Gastrocnemius medialis (tissue), 4 donors: ENCODE data around the gene ADAM17. TPM values are rescaled to one million over a fixed set of nuclear protein-coding genes. Genes with fewer than 3 reads are reported as not detected.
"Not testable (repeated sequence)": the region's sequence is repeated elsewhere in the genome, so short reads cannot be mapped to it uniquely, and the experiment has no call there.

Experiments
- ATAC-seq, 2 donors: fragments of 150-250 bp; one replicate each; pipeline ENCODE4 v1.9.1; 2016
- DNase-seq, 2 donors: peaks; one replicate each; pipeline ENCODE4 v3.0.0-alpha.2; 2019
- H3K27ac ChIP-seq, 4 donors: fragments of 200-600 bp; sonication (generic); 1 replicate in 1 of 4; 2 replicates in 3 of 4; pipeline ENCODE4 v1.5.1; 2016 to 2018; ENCODE audit warnings: mild to moderate bottlenecking in 2 of 4, moderate library complexity in 1 of 4
- H3K27me3 ChIP-seq, 3 donors: fragments of 200-600 bp; sonication (generic) in 2 of 3; 1 replicate in 1 of 3; 2 replicates in 2 of 3; pipeline versions ENCODE4 v1.5.1 to v1.6.0; 2016 to 2019; ENCODE audit warnings: mild to moderate bottlenecking in 1 of 3, moderate library complexity in 1 of 3
- H3K36me3 ChIP-seq, 2 donors: fragments of 200-600 bp; sonication (generic) in 1 of 2; one replicate each; pipeline ENCODE4 v1.5.1; 2017 to 2018
- H3K4me1 ChIP-seq, 2 donors: fragments of 200-600 bp; sonication (generic) in 1 of 2; one replicate each; pipeline ENCODE4 v1.5.1; 2016 to 2017; ENCODE audit warnings: mild to moderate bottlenecking in 2 of 2
- H3K4me3 ChIP-seq, 4 donors: fragments of 200-600 bp; sonication (generic) in 3 of 4; 1 replicate in 1 of 4; 2 replicates in 3 of 4; pipeline ENCODE4 v1.5.1; 2016 to 2019; ENCODE audit warnings: mild to moderate bottlenecking in 2 of 4
- H3K9me3 ChIP-seq, 3 donors: fragments of 200-600 bp; sonication (generic) in 2 of 3; 1 replicate in 1 of 3; 2 replicates in 2 of 3; pipeline ENCODE4 v1.5.1; 2016 to 2019
- POLR2A ChIP-seq, 2 donors: fragments of 450-650 bp; IDR thresholded peaks; one replicate each; pipeline ENCODE4 v1.6.1; 2017; ENCODE audit warnings: antibody characterized with exemption in 2 of 2, mild to moderate bottlenecking in 2 of 2, moderate library complexity in 2 of 2
- in situ Hi-C, 4 donors: fragments of 200-750 bp; cut with MboI; loops; one replicate each; pipeline versions ENCODE4 v1.15.0 to v1.8.0; 2017; ENCODE audit warnings: low sequenced_read_pairs in 4 of 4
- intact Hi-C: fragments of 100-400 bp; cut with DNase I; formaldehyde crosslinking; loops from one replicate; pipeline ENCODE4 v1.15.1; 2023; ENCODE audit warnings: low total_unique reads
- total RNA-seq, 4 donors: library from RNA; depleted of rRNA; stranded (reverse); fragments of >200 nt; gene quantifications; one replicate each; pipeline versions ENCODE4 v1.1.0 to v1.2.3, GENCODE V29; 2016
- TF ChIP-seq, protein P1 (sequence below), 5 experiments: fragments of 450-650 bp in 3 of 5; fragments of 200-600 bp in 2 of 5; sonication (generic) in 2 of 5; IDR thresholded peaks in 4 of 5; conservative IDR thresholded peaks in 1 of 5; 1 replicate in 4 of 5; 2 replicates in 1 of 5; pipeline ENCODE4 v1.5.1; 2016 to 2019; ENCODE audit warnings: antibody characterized with exemption in 5 of 5, mild to moderate bottlenecking in 3 of 5, moderate library complexity in 3 of 5

ADAM17 gene
- total RNA-seq, 4 donors from 2014 or later: 13.5 to 27.1 (median 22.0) TPM

DNA sequence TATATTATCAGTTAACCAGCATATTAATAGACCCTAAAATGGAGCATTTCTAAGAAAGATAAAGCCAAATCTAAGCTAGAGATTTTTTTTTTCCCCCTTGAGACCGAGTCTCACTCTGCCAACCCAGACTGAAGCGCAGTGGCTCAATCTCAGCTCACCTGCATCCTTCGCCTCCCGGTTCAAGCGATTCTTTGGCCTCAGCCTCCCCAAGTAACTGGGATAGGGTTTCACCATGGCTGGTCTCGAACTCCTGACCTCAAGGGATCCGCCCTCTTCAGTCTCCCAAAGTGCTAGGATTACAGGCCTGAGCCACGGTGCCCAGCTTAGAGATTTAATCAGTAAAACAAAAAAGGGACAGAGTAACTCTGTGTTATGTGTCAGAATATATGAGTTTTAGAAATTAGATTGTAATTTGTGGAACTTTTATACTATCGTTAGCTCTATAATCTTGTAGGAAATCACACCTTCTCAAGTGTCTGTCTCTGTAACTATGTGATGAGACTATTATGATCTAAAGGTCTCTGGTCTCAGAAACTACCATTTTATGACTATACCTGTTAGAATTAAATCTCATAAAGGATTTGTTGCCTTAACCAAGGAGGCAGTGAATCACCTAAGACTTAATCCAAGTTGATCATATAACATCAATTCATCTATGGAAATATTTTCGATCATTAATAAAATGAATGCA, 41.1 kb upstream of the ADAM17 start:
- Histone ChIP-seq H3K36me3 (peaks cover 0 to 12% of the 10 kb centered on the region in 2 donors), H3K4me3 (no peak overlapping the region), H3K27me3 (no peaks in the 10 kb centered on the region), H3K4me1 (peaks cover 25 to 39% of the 10 kb centered on the region in 2 donors), H3K9me3 (peaks cover 4 to 7% (median 6%) of the 10 kb centered on the region in 3 donors), H3K27ac (peak overlapping the region in 1 of 4 donors; percentile 23)
- in situ Hi-C loops (no loop called here), intact Hi-C loops (no loop called here)
- TF ChIP-seq POLR2A (IDR thresholded peaks at IDR 0.05): no peak
- TF ChIP-seq, protein P1, sequence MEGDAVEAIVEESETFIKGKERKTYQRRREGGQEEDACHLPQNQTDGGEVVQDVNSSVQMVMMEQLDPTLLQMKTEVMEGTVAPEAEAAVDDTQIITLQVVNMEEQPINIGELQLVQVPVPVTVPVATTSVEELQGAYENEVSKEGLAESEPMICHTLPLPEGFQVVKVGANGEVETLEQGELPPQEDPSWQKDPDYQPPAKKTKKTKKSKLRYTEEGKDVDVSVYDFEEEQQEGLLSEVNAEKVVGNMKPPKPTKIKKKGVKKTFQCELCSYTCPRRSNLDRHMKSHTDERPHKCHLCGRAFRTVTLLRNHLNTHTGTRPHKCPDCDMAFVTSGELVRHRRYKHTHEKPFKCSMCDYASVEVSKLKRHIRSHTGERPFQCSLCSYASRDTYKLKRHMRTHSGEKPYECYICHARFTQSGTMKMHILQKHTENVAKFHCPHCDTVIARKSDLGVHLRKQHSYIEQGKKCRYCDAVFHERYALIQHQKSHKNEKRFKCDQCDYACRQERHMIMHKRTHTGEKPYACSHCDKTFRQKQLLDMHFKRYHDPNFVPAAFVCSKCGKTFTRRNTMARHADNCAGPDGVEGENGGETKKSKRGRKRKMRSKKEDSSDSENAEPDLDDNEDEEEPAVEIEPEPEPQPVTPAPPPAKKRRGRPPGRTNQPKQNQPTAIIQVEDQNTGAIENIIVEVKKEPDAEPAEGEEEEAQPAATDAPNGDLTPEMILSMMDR (IDR thresholded peaks at IDR 0.05 in 4 of 5, conservative IDR thresholded peaks at IDR 0.05 in 1 of 5): no peak
- ATAC-seq (no peak), DNase-seq (no peak)

DNA sequence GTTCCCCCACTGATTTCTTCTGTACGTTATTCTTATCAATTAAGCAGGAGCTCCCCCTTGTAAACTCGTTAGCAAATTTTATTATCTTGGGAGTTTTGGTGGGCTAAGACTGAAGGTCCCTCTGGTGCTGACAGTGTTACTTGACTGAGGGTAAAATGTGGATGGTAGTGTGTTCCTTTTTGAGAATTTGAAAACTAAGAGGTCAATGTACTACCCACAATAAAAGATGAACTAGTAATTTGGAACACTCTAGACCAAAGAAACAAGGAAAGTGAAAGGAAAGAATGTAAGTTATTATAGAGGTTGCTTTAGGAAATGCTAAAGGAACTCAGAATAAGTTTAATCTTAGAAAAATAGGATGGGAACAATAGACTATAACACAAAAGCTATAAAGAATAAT, 40.1 kb upstream of the ADAM17 start:
- intact Hi-C loops: no loop called here
- TF ChIP-seq, protein P1 (IDR thresholded peaks at IDR 0.05 in 4 of 5, conservative IDR thresholded peaks at IDR 0.05 in 1 of 5): no peak
- no peak for TF ChIP-seq POLR2A (IDR thresholded peaks at IDR 0.05)
- Histone ChIP-seq H3K27me3 (no peaks in the 10 kb centered on the region), H3K27ac (peak overlapping the region; percentile 35 to 69 (median 55)), H3K9me3 (peaks cover 4 to 7% (median 6%) of the 10 kb centered on the region in 3 donors), H3K4me3 (no peak overlapping the region), H3K36me3 (peaks cover 0 to 22% of the 10 kb centered on the region in 2 donors), H3K4me1 (peaks cover 25 to 39% of the 10 kb centered on the region in 2 donors)
- in situ Hi-C loops: no loop called here
- DNase-seq (no peak), ATAC-seq (no peak)

DNA sequence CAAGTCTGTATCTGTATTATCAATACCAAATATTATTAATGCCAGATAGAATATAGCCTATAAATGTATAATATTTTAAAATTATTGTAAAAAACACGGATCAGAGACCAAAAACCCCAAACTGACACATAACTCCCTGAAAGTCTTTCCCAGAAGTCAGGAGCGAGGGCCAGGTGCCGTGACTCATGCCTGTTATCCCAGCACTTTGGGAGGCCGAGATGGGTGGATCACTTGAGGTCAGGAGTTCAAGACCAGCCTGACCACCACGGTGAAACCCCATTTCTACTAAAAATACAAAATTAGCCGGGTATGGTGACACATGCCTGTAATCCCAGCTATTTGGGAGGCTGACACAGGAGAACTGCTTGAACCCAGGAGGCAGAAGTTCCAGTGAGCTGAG, 39.6 kb upstream of the ADAM17 start:
- intact Hi-C loops, in situ Hi-C loops, H3K4me3 ChIP-seq, DNase-seq, H3K27me3 ChIP-seq, H3K9me3 ChIP-seq, ATAC-seq: not testable (repeated sequence)
- Histone ChIP-seq H3K36me3 (peaks cover 0 to 24% of the 10 kb centered on the region in 2 donors), H3K4me1 (peaks cover 25 to 39% of the 10 kb centered on the region in 2 donors), H3K27ac (peak overlapping the region; percentile 35 to 69 (median 55))

DNA sequence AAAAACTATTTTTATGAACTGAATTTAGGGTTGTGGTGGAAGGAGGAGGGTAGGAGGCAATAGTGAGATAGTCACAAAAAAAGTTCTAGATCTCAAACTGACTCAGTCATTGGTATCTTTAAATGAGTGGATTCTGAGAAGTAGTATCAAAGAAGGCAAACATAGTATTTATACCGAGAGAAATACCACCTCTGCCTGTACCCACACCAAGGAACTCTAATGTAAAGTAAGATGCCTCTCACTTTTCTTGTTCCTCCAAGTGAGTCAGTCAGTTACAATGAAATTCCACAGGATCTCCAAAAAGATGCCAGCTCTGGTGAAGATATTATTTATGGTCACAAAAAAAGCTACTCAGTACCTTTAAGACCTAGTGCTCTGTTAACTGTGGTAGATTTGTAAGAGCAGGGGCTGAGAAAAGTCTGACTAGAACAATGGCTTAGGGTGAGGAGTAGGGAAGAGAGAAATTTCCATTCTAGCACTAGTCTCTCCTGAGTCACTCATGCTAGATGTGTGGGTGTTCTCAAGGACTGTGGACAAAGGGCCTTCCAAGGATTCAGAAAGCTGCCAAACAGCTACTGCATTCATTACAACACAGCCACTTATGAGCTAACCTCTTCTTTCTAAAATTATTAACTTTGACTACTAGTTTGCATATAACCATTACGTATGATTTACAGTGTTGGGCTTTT, 38.9 kb upstream of the ADAM17 start:
- H3K4me1 ChIP-seq: peaks cover 25 to 39% of the 10 kb centered on the region in 2 donors
- intact Hi-C loops: no loop called here

More for the DNA sequence above, 38.9 kb upstream of the ADAM17 start:
- H3K4me3 ChIP-seq: no peak overlapping the region
- peak overlapping the region; percentile 35 to 69 (median 55) for H3K27ac ChIP-seq
- no peaks in the 10 kb centered on the region for H3K27me3 ChIP-seq
- peaks cover 0 to 4% (median 3%) of the 10 kb centered on the region in 3 donors for H3K9me3 ChIP-seq
- TF ChIP-seq, protein P1 (IDR thresholded peaks at IDR 0.05 in 4 of 5, conservative IDR thresholded peaks at IDR 0.05 in 1 of 5): no peak
- TF ChIP-seq POLR2A (IDR thresholded peaks at IDR 0.05): no peak
- H3K36me3 ChIP-seq: peaks cover 0 to 24% of the 10 kb centered on the region in 2 donors
- DNase-seq (peak in 1 of 2 donors; percentile 37), ATAC-seq (peak; percentile 84 to 94)
- in situ Hi-C loops: no loop called here
